AG04450 (cell line): ENCODE measurements around the gene TLR5. TPM values are rescaled to one million over a fixed set of nuclear protein-coding genes. Genes with fewer than 3 reads are reported as not detected.

ENCODE experiments used
- CTCF ChIA-PET: fragments of 300-600, 350-600 bp; formaldehyde crosslinking; extraction: SDS; loops from one replicate; lab custom pipeline; 2022; ENCODE audit warnings: antibody characterized with exemption, inconsistent platforms; lab: Charles Lee
- POLR2A ChIA-PET: fragments of 350-600 bp; formaldehyde crosslinking; extraction: SDS; loops from one replicate; lab custom pipeline; 2021; ENCODE audit warnings: antibody characterized with exemption, inconsistent platforms; lab: Yijun Ruan, JAX
- DNase-seq: peaks from one replicate; pipeline ENCODE4 v3.0.0-alpha.2; 2011; ENCODE audit warnings: low read depth, low spot score
- H3K27ac ChIP-seq: one replicate; pipeline ENCODE4 v1.5.1; 2012; ENCODE audit warnings: low read depth, low read length, control low read depth
- H3K27me3 ChIP-seq: one replicate; pipeline ENCODE4 v1.6.0; 2012; ENCODE audit warnings: low read length; ENCODE audit not compliant: control insufficient read depth, insufficient read depth
- H3K4me3 ChIP-seq: 2 replicates; pipeline ENCODE4 v1.5.1; 2011; ENCODE audit warnings: mild to moderate bottlenecking, low read depth, low read length, control low read depth
- H3K9me3 ChIP-seq: 2 replicates; pipeline ENCODE4 v1.5.1; 2012; ENCODE audit warnings: low read length; ENCODE audit not compliant: control insufficient read depth, insufficient read depth
- polyA plus RNA-seq: library from polyadenylated mRNA; depleted of rRNA; stranded (reverse); fragments of >200 nt; gene quantifications from 2 replicates; pipeline ENCODE4 v1.2.3, GENCODE V29; 2011
- TF ChIP-seq, protein P1 (sequence below): IDR thresholded peaks from 2 replicates; pipeline ENCODE4 v1.5.1; 2011; ENCODE audit warnings: low read depth, low read length, control low read depth, inconsistent platforms

The TLR5 gene
- polyA plus RNA-seq, 1 experiment, result 0.07 TPM

DNA sequence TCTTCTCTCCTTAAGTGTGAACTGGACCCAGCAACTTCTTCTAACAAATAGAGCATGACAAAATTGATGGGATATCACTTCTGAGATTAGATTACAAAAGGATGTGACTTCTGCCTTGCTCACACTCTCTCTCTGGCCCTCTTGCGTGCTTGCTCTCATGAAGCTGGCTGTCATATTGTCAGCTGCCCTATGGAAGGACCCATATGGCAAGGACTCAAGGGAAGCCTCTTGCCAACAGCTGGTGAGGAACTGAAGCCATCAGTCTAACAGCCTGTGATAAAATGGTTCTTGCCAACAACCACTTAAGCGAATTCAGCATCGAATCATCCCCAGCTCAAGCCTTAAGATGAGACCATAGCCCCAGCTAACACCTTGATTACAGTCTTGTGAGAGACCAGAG, 4.8 kb upstream of the TLR5 start:
- POLR2A ChIA-PET, result no interaction called here
- Histone ChIP-seq H3K27ac (no peak overlapping the region), H3K4me3 (no peak overlapping the region), H3K9me3 (no peaks in the 10 kb centered on the region; the same call in 1 of the 2 replicates), H3K27me3 (peaks cover 19% of the 10 kb centered on the region)
- CTCF ChIA-PET, result interaction anchor here (1.2 to 2.5 kb wide), 3 partner anchors 14 to 24 kb away, joined by 3 to 15 read pairs (median 6); no protein-coding TSS in a partner anchor
- TF ChIP-seq, protein P1, sequence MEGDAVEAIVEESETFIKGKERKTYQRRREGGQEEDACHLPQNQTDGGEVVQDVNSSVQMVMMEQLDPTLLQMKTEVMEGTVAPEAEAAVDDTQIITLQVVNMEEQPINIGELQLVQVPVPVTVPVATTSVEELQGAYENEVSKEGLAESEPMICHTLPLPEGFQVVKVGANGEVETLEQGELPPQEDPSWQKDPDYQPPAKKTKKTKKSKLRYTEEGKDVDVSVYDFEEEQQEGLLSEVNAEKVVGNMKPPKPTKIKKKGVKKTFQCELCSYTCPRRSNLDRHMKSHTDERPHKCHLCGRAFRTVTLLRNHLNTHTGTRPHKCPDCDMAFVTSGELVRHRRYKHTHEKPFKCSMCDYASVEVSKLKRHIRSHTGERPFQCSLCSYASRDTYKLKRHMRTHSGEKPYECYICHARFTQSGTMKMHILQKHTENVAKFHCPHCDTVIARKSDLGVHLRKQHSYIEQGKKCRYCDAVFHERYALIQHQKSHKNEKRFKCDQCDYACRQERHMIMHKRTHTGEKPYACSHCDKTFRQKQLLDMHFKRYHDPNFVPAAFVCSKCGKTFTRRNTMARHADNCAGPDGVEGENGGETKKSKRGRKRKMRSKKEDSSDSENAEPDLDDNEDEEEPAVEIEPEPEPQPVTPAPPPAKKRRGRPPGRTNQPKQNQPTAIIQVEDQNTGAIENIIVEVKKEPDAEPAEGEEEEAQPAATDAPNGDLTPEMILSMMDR, result no peak
- DNase-seq, result no peak

DNA sequence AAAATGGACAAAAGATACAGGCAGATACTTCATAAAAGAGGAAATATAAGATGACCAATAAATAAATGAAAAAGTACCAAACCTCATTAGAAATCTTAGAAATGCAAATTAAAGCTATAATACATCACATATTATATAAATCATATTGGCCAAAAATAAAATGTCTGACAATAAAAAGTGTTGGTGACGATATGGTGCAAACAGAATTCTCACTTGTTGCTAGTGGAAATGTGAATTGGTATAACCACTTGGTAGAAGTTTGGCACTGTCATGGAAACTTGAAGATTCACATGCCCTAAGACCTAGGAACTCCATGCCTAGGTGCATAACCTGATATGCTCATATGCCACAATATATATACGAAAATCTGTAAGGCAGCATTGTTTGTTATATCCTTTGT, 4.4 kb upstream of the TLR5 start:
- Histone ChIP-seq H3K4me3 (no peak overlapping the region), H3K9me3 (no peaks in the 10 kb centered on the region; the same call in 1 of the 2 replicates), H3K27ac (no peak overlapping the region), H3K27me3 (peaks cover 21% of the 10 kb centered on the region)
- TF ChIP-seq, protein P1, result no peak
- ChIA-PET CTCF (interaction anchor here (0.6 to 2.5 kb wide), 4 partner anchors 14 to 57 kb away, joined by 3 to 15 read pairs (median 4); no protein-coding TSS in a partner anchor), POLR2A (no interaction called here)
- no peak for DNase-seq

DNA sequence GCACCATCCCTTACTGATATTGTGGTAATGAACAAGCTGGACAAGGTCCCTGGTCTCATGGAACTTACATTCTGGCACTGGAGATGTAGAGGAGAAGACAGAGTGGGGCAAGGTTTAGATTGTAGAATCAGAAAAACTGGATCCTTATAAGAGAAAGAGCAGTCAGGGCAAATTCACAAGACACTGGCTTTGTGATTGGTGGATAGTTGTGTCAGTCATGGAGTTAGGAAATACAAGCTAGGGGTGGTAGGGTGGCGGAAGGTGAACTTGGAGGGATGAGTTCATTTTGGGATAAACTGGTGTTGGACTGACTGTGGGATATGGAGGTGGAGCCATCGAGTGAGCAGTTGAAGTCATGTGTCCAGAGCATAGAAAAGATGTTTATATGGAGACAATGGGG, 3.7 kb upstream of the TLR5 start:
- Histone ChIP-seq H3K9me3 (no peaks in the 10 kb centered on the region; the same call in 1 of the 2 replicates), H3K4me3 (no peak overlapping the region), H3K27ac (no peak overlapping the region), H3K27me3 (peaks cover 22% of the 10 kb centered on the region)
- POLR2A ChIA-PET, result no interaction called here
- TF ChIP-seq, protein P1, result no peak
- DNase-seq, result no peak
- CTCF ChIA-PET, result interaction anchor here (0.6 to 2.5 kb wide), 2 partner anchors 13 to 56 kb away, joined by 3 to 15 read pairs; no protein-coding TSS in a partner anchor

DNA sequence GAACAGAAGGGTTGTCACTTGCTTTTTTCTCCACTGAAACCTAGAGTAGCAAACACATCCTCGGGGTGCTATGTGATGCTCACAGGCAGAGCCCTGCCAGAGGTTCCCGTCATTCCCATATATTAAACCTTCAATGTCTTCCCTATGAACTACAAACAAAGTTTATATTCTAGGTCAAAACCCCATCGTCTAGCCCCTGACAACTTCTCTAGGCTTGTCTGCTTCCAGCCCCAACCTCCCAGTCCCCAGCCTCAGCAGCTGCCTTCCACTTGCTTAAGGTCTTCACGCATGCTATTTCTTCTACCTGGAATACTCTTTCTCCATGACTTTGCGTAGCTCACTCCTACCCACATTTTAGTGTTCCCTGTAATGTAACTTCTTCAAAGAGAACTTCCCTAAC, 1.9 kb upstream of the TLR5 start:
- no peak for DNase-seq
- no peaks in the 10 kb centered on the region; the same call in 1 of the 2 replicates for H3K9me3 ChIP-seq
- POLR2A ChIA-PET, result no interaction called here
- CTCF ChIA-PET, result interaction anchor here (1.0 to 4.5 kb wide), 2 partner anchors 11 to 21 kb away, joined by 3 to 41 read pairs; no protein-coding TSS in a partner anchor
- no peak overlapping the region for H3K27ac ChIP-seq
- H3K27me3 ChIP-seq, result peaks cover 18% of the 10 kb centered on the region
- H3K4me3 ChIP-seq, result no peak overlapping the region
- TF ChIP-seq, protein P1, result no peak

DNA sequence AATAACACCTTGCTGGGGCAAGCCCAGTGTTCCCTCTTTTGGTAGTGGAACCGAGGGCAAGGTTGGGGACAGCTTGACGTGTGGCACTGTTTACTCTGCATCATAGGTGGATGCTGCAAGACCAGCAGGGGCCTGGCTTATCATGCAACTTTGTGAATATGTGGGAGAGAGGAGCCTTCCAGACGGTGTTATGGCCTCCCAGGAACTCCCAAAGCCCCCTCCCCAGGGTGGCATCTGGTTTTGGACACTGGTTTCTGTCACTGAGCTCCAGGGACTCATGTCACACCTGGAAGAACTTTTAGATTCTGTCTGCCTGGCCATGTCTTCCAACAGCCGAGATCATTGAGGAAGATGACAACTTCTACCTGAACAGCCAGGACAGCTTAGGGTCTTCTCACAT, 1.4 kb upstream of the TLR5 start:
- ChIA-PET POLR2A (no interaction called here), CTCF (interaction anchor here (1.0 to 4.5 kb wide), 2 partner anchors 11 to 21 kb away, joined by 3 to 41 read pairs; no protein-coding TSS in a partner anchor)
- Histone ChIP-seq H3K27me3 (peaks cover 18% of the 10 kb centered on the region), H3K9me3 (no peaks in the 10 kb centered on the region; the same call in 1 of the 2 replicates), H3K4me3 (no peak overlapping the region), H3K27ac (no peak overlapping the region)
- TF ChIP-seq, protein P1, result no peak
- DNase-seq, result no peak
